H1 (cell line): ENCODE measurements around the gene PLEK2. TPM values are rescaled to one million over a fixed set of nuclear protein-coding genes. Genes with fewer than 3 reads are reported as not detected.

Experiments used
- NRF1 ChIP-seq: IDR thresholded peaks from 2 replicates; pipeline ENCODE4 v1.6.1; 2011; ENCODE audit warnings: mild to moderate bottlenecking, low read depth, low read length, improper control_type of control experiment
- polyA plus RNA-seq, 7 experiments: library from polyadenylated mRNA; depleted of rRNA in 3 of 7; stranded (reverse) in 5 of 7; unstranded in 2 of 7; fragments of >200 nt in 5 of 7; fragments of 200-250 nt in 2 of 7; gene quantifications; 1 replicate in 5 of 7; 2 replicates in 1 of 7; 4 replicates in 1 of 7; pipeline versions ENCODE4 v1.2.1 to v1.2.3, GENCODE V29; 2011 to 2013; ENCODE audit warnings: missing spikeins in 2 of 7, mixed read lengths in 2 of 7
- total RNA-seq: library from RNA; stranded (reverse); fragmentation: NEBNext Ultra II Directional; extraction: Animal tissue kit (Norgen Biotek cat#: 25700); gene quantifications from 2 replicates; pipeline ENCODE4 v1.2.1, GENCODE V29; 2021
- TF ChIP-seq, protein P1 (sequence below): fragments of 300-600 bp; sonication (generic); IDR thresholded peaks from 2 replicates; pipeline ENCODE4 v1.7.1; 2012; ENCODE audit warnings: low read length, moderate library complexity, mild to moderate bottlenecking, inconsistent platforms; ENCODE audit not compliant: insufficient replicate concordance

The PLEK2 gene
- total and polyA plus RNA-seq, 2 of the 8 experiments (the other 6 are each of a cell fraction or from before 2014, with no cell fraction given): 0.41 to 2.1 TPM

DNA sequence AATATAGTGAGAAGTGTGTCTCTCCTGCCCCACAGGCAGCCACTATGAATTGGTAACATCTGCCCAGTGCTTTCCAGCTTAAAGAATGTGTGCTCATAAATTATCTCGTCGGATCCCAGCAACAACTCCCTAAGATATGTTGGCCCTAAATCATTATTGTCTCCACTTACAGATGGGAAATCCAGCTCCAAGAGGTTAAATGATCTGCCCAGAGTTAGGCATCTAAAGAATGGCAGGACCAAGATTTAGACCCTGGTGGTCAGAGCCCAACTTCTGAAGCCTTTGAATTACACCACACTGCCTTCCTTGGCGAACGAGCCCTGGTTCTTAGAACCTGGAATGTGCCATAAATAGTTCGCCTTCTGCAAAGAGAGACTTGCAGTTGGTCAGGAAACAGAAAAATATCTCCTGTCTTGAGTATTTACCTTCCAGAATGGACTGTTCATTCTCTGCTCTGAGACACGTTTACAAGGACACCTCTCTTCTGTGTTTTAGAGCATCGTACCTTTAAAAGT lies 20.1 kb upstream of the PLEK2 start (continued):
- TF ChIP-seq, protein P1, sequence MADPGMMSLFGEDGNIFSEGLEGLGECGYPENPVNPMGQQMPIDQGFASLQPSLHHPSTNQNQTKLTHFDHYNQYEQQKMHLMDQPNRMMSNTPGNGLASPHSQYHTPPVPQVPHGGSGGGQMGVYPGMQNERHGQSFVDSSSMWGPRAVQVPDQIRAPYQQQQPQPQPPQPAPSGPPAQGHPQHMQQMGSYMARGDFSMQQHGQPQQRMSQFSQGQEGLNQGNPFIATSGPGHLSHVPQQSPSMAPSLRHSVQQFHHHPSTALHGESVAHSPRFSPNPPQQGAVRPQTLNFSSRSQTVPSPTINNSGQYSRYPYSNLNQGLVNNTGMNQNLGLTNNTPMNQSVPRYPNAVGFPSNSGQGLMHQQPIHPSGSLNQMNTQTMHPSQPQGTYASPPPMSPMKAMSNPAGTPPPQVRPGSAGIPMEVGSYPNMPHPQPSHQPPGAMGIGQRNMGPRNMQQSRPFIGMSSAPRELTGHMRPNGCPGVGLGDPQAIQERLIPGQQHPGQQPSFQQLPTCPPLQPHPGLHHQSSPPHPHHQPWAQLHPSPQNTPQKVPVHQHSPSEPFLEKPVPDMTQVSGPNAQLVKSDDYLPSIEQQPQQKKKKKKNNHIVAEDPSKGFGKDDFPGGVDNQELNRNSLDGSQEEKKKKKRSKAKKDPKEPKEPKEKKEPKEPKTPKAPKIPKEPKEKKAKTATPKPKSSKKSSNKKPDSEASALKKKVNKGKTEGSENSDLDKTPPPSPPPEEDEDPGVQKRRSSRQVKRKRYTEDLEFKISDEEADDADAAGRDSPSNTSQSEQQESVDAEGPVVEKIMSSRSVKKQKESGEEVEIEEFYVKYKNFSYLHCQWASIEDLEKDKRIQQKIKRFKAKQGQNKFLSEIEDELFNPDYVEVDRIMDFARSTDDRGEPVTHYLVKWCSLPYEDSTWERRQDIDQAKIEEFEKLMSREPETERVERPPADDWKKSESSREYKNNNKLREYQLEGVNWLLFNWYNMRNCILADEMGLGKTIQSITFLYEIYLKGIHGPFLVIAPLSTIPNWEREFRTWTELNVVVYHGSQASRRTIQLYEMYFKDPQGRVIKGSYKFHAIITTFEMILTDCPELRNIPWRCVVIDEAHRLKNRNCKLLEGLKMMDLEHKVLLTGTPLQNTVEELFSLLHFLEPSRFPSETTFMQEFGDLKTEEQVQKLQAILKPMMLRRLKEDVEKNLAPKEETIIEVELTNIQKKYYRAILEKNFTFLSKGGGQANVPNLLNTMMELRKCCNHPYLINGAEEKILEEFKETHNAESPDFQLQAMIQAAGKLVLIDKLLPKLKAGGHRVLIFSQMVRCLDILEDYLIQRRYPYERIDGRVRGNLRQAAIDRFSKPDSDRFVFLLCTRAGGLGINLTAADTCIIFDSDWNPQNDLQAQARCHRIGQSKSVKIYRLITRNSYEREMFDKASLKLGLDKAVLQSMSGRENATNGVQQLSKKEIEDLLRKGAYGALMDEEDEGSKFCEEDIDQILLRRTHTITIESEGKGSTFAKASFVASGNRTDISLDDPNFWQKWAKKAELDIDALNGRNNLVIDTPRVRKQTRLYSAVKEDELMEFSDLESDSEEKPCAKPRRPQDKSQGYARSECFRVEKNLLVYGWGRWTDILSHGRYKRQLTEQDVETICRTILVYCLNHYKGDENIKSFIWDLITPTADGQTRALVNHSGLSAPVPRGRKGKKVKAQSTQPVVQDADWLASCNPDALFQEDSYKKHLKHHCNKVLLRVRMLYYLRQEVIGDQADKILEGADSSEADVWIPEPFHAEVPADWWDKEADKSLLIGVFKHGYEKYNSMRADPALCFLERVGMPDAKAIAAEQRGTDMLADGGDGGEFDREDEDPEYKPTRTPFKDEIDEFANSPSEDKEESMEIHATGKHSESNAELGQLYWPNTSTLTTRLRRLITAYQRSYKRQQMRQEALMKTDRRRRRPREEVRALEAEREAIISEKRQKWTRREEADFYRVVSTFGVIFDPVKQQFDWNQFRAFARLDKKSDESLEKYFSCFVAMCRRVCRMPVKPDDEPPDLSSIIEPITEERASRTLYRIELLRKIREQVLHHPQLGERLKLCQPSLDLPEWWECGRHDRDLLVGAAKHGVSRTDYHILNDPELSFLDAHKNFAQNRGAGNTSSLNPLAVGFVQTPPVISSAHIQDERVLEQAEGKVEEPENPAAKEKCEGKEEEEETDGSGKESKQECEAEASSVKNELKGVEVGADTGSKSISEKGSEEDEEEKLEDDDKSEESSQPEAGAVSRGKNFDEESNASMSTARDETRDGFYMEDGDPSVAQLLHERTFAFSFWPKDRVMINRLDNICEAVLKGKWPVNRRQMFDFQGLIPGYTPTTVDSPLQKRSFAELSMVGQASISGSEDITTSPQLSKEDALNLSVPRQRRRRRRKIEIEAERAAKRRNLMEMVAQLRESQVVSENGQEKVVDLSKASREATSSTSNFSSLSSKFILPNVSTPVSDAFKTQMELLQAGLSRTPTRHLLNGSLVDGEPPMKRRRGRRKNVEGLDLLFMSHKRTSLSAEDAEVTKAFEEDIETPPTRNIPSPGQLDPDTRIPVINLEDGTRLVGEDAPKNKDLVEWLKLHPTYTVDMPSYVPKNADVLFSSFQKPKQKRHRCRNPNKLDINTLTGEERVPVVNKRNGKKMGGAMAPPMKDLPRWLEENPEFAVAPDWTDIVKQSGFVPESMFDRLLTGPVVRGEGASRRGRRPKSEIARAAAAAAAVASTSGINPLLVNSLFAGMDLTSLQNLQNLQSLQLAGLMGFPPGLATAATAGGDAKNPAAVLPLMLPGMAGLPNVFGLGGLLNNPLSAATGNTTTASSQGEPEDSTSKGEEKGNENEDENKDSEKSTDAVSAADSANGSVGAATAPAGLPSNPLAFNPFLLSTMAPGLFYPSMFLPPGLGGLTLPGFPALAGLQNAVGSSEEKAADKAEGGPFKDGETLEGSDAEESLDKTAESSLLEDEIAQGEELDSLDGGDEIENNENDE: no peak
- TF ChIP-seq NRF1: no peak
